ENCODE data around the gene FOXQ1. TPM values are rescaled to one million over a fixed set of nuclear protein-coding genes. Genes with fewer than 3 reads are reported as not detected.
A peak's percentile ranks its signal among the peaks of the same experiment; 100 is the strongest.

The FOXQ1 gene
- total and polyA plus RNA-seq, 2 of the 13 experiments (the other 11 are each of a cell fraction or from before 2014, with no cell fraction given): 35.2 to 39.8 TPM

DNA sequence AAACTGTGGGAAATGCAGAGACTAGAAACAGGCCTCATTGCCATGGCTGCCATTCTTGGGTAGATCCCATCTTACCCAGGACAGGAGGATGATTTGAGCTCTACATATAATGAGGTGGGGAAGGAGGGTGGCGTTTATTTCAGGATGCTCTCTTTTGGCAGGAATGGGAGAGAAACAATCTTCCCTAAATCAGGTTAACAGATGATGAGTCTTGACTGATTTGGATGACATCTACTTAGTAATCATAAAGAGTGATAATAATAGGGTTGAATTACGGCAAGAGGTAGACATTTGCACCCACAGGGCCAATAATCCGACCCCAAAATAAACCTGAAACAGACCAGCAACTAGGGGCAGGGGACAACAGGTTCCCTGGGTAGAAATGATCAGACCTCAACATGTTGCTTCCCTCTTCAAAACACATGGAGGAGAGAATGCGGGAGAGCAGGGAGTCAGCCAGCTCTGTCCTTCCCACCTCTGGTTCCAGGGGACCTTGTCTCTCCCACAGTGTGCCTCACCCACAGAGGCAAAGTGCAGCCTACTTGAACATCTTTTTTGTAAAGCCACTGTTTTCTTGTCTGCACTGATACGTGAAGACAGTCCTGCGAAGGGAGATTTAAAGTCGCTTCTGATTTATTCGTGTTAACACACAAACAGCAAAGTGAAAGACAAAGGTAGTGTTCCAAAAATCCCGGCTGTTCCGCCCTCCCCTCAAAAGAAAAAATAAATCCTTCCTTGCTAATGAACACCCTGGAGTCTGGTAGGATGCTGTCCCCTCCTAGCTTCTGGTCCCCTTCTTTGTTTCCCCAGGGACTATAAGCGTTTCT is 3.9 kb downstream of the FOXQ1 start (continued):
- TF ChIP-seq, protein P1, sequence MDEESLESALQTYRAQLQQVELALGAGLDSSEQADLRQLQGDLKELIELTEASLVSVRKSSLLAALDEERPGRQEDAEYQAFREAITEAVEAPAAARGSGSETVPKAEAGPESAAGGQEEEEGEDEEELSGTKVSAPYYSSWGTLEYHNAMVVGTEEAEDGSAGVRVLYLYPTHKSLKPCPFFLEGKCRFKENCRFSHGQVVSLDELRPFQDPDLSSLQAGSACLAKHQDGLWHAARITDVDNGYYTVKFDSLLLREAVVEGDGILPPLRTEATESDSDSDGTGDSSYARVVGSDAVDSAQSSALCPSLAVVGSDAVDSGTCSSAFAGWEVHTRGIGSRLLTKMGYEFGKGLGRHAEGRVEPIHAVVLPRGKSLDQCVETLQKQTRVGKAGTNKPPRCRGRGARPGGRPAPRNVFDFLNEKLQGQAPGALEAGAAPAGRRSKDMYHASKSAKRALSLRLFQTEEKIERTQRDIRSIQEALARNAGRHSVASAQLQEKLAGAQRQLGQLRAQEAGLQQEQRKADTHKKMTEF (CRISPR knock-in tag; IDR thresholded peaks at IDR 0.05): peak; percentile 26
- TF ChIP-seq SOX13 (IDR thresholded peaks at IDR 0.05): no peak
- peak; percentile 35 to 40; a peak in 3 of 4 replicates for TF ChIP-seq SOX13 (CRISPR knock-in tag; conservative IDR thresholded peaks at IDR 0.05 in 1 of 2, IDR thresholded peaks at IDR 0.05 in 1 of 2)
- no peak for TF ChIP-seq ZNF431 (CRISPR knock-in tag; IDR thresholded peaks at IDR 0.05; ENCODE audit: borderline replicate concordance, low read depth)
- TF ChIP-seq ZNF263 (CRISPR knock-in tag; IDR thresholded peaks at IDR 0.05): peak; percentile 38; the same call in 1 of the 2 replicates
- TF ChIP-seq, protein P2, sequence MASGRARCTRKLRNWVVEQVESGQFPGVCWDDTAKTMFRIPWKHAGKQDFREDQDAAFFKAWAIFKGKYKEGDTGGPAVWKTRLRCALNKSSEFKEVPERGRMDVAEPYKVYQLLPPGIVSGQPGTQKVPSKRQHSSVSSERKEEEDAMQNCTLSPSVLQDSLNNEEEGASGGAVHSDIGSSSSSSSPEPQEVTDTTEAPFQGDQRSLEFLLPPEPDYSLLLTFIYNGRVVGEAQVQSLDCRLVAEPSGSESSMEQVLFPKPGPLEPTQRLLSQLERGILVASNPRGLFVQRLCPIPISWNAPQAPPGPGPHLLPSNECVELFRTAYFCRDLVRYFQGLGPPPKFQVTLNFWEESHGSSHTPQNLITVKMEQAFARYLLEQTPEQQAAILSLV (CRISPR knock-in tag; IDR thresholded peaks at IDR 0.05; ENCODE audit: borderline replicate concordance): 0 out of 2 replicates have a peak, but pooled peaks have one; percentile 18
- TF ChIP-seq, protein P3, sequence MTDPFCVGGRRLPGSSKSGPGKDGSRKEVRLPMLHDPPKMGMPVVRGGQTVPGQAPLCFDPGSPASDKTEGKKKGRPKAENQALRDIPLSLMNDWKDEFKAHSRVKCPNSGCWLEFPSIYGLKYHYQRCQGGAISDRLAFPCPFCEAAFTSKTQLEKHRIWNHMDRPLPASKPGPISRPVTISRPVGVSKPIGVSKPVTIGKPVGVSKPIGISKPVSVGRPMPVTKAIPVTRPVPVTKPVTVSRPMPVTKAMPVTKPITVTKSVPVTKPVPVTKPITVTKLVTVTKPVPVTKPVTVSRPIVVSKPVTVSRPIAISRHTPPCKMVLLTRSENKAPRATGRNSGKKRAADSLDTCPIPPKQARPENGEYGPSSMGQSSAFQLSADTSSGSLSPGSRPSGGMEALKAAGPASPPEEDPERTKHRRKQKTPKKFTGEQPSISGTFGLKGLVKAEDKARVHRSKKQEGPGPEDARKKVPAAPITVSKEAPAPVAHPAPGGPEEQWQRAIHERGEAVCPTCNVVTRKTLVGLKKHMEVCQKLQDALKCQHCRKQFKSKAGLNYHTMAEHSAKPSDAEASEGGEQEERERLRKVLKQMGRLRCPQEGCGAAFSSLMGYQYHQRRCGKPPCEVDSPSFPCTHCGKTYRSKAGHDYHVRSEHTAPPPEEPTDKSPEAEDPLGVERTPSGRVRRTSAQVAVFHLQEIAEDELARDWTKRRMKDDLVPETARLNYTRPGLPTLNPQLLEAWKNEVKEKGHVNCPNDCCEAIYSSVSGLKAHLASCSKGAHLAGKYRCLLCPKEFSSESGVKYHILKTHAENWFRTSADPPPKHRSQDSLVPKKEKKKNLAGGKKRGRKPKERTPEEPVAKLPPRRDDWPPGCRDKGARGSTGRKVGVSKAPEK (CRISPR knock-in tag; IDR thresholded peaks at IDR 0.05; ENCODE audit: borderline replicate concordance): no peak
- TF ChIP-seq, protein P4, sequence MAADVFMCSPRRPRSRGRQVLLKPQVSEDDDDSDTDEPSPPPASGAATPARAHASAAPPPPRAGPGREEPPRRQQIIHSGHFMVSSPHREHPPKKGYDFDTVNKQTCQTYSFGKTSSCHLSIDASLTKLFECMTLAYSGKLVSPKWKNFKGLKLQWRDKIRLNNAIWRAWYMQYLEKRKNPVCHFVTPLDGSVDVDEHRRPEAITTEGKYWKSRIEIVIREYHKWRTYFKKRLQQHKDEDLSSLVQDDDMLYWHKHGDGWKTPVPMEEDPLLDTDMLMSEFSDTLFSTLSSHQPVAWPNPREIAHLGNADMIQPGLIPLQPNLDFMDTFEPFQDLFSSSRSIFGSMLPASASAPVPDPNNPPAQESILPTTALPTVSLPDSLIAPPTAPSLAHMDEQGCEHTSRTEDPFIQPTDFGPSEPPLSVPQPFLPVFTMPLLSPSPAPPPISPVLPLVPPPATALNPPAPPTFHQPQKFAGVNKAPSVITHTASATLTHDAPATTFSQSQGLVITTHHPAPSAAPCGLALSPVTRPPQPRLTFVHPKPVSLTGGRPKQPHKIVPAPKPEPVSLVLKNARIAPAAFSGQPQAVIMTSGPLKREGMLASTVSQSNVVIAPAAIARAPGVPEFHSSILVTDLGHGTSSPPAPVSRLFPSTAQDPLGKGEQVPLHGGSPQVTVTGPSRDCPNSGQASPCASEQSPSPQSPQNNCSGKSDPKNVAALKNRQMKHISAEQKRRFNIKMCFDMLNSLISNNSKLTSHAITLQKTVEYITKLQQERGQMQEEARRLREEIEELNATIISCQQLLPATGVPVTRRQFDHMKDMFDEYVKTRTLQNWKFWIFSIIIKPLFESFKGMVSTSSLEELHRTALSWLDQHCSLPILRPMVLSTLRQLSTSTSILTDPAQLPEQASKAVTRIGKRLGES (CRISPR knock-in tag; IDR thresholded peaks at IDR 0.05; ENCODE audit: borderline replicate concordance): 0 out of 2 replicates have a peak, but pooled peaks have one; percentile 47
- 0 out of 2 replicates have a peak, but pooled peaks have one; percentile 11 for TF ChIP-seq ZNF12 (CRISPR knock-in tag; IDR thresholded peaks at IDR 0.05)
- peak; percentile 24; the same call in 1 of the 2 replicates for TF ChIP-seq REPIN1 (CRISPR knock-in tag; IDR thresholded peaks at IDR 0.05; ENCODE audit: borderline replicate concordance, low read depth)
- TF ChIP-seq MED1 (CRISPR knock-in tag; IDR thresholded peaks at IDR 0.05): peak; percentile 9
- TF ChIP-seq, protein P5, sequence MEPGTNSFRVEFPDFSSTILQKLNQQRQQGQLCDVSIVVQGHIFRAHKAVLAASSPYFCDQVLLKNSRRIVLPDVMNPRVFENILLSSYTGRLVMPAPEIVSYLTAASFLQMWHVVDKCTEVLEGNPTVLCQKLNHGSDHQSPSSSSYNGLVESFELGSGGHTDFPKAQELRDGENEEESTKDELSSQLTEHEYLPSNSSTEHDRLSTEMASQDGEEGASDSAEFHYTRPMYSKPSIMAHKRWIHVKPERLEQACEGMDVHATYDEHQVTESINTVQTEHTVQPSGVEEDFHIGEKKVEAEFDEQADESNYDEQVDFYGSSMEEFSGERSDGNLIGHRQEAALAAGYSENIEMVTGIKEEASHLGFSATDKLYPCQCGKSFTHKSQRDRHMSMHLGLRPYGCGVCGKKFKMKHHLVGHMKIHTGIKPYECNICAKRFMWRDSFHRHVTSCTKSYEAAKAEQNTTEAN (CRISPR knock-in tag; conservative IDR thresholded peaks at IDR 0.05): peak; percentile 57; the same call in 1 of the 2 replicates
- TF ChIP-seq ZNF350 (CRISPR knock-in tag; IDR thresholded peaks at IDR 0.05; ENCODE audit: borderline replicate concordance, low read depth): peak; percentile 45; the same call in 1 of the 2 replicates
- TF ChIP-seq, protein P6, sequence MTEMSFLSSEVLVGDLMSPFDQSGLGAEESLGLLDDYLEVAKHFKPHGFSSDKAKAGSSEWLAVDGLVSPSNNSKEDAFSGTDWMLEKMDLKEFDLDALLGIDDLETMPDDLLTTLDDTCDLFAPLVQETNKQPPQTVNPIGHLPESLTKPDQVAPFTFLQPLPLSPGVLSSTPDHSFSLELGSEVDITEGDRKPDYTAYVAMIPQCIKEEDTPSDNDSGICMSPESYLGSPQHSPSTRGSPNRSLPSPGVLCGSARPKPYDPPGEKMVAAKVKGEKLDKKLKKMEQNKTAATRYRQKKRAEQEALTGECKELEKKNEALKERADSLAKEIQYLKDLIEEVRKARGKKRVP (CRISPR knock-in tag; IDR thresholded peaks at IDR 0.05): 0 out of 4 replicates have a peak, but pooled peaks of 1 of the 2 experiments have one; percentile 20
- no peak for TF ChIP-seq ARNTL (CRISPR knock-in tag; IDR thresholded peaks at IDR 0.05)
- TF ChIP-seq BHLHE40 (IDR thresholded peaks at IDR 0.05; ENCODE audit: low read length): no peak
